IPS DF 4.7 (cell line): ENCODE measurements around the gene UNKL.

Source experiments
- DNase-seq: peaks from one replicate; pipeline ENCODE4 v3.0.0-alpha.2; 2013; ENCODE audit warnings: low spot score; ENCODE audit errors: extremely low read depth

The UNKL gene

DNA sequence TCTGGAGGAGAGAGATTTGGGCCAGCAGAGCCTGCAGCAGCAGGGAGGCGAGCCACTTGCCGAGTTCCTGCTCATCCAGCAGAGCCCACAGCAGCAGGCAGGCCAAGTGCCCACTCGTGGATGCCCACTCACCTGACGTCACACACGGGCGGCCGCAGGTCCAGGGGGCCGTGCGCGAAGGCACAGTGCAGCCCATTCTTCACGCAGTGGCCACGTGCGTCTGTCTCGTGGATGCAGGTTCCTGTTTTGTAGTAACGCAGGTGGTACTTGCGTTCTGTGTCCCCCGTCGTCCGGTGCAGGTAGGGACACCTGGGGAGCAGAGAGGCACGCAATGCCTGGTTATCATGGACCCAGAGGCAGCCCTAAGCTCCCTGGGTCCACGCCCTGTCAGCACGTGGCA, 11.5 kb downstream of the UNKL start:
- no peak for DNase-seq

GRCh38 chr16:1401758-1402154, 12.7 kb downstream of the UNKL start:
- no peak for DNase-seq

DNA sequence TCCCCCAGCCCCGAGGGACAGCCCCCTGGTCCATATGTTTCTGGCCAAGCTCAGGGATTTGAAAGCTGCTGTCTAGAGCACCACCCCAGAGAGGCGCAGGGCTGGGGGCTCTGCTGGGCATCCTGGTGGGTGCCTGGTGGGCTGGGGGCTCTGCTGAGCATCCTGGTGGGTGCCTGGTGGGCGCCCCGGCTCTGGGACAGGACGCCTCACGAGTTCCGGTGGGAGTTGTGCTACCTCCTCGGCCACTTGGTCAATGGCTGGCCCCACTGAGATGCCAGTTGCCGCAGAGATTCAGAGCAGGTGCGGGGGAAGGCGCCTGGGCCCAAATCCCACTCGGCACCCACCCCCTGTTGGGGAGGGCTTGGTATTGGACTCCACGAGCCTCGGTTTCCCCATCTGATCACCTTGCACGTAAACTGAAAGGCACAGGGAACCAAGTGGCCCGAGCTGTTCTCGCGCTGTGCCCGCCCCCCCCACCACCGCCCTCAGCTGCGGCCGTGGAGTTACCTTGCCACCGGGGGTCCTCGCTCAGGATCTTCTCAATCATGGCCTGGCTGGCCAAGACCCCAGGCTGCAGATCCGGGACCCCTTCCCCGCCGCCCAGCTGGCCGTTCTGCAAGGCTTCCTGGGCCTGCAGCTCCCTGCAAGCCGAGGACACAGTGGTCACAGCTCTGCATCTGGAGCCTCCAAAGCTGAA, 13.3 kb downstream of the UNKL start:
- no peak for DNase-seq

- DNase-seq, result no peak
These were observed 15.5 kb downstream of the UNKL start for GRCh38 chr16:1398826-1399581.

GRCh38 chr16:1398351-1398750, 16.2 kb downstream of the UNKL start:
- DNase-seq, result no peak

- no peak for DNase-seq
These were observed 16.7 kb downstream of the UNKL start for GRCh38 chr16:1397779-1398178.

- DNase-seq, result no peak
These were observed 19.0 kb downstream of the UNKL start for GRCh38 chr16:1395444-1396031.

DNA sequence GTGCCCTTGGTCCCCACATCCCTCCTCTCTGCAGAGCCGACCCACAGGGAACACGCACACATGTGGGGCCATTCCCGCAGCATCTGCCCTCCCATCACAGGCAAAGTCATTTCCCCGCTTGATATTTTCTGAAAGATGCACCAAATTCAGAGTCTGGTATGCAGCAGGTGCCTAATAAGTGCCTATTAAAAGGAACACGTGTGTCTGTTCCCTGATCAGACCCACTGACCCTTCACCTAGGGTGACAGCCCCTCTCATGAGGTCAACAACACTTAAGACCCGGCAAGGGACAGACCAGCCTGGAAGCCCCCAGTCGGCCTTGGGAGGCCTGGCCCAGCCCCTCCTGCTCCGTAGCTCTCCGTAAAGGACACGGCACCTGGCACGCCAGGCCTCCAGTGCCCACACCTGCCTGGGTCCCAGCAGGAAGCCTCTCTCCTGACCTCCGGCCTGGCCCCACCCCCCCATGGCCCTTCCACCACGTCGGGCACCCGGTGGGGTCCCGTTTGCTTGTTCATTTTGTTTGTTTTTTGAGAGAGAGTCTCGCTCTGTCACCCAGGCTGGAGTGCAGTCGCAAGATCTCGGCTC, 20.0 kb downstream of the UNKL start:
- DNase-seq, result no peak

DNA sequence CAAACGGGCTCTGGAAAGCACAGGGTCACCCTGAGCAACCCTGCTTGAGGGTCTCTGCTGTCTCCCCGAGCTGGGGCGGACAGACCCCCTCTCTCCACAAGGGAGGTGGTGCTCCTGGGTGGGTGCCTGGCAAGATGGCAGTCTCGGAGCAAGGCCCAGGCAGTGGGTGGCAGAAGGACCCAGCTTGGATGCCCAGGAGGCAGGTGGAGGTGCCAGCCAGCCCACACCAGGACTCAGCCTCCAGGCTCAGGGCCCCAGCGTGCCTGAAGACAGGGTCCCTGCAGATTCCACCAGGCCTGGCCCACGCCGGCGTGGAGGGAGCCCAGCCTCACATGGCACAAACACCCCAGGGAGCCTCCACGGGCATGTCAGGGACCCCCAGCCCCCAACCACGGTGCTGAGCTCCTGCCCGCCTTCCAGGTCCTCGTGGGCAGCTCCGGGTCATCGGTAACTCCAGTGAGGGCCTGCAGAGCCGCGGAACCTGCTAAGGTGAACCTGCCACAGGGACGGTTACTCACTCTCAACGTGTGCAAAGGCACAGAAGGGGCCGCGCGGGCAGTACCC, 20.8 kb downstream of the UNKL start:
- no peak for DNase-seq

GRCh38 chr16:1392826-1393225, 21.7 kb downstream of the UNKL start:
- DNase-seq, result no peak

- no peak for DNase-seq
These were observed 24.2 kb downstream of the UNKL start for GRCh38 chr16:1390239-1390779.

DNA sequence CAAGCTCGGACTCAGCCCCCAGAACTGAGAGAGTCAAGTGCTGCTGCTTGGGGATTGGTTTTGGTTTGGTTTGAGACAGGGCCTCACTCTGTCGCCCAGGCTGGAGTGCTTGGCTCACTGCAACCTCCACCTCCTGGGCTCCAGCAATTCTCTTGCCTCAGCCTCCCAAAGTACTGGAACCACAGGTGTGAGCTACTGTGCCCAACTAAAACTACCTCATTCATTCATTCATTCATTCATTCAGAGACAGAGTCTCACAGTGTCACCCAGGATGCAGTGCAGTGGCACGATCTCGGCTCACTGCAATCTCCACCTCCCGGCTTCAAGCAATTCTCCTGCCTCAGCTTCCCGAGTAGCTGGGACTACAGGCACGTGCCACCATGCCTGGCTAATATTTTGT, 24.7 kb downstream of the UNKL start:
- no peak for DNase-seq

- DNase-seq, result no peak
These were observed 27.2 kb downstream of the UNKL start for GRCh38 chr16:1387331-1387730.

DNA sequence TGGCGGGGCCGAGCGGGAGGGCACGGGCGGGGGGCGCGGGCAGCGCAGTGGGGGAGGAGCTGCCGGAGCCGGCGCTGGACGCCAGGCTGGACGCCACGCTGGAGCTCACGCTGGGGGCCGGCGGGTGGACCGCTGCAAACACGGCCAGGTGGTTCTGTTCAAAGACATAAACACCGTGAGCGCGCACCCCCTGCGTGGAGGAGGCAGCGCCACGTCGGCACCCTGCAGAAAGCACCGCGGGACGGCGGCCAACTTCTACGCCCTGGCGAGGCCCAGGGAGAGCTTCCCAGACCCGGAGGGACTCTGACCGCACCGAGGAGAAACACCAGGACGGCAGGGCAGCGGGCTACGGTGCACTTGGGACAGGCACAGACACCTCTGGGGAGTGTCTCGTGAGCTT, 29.3 kb downstream of the UNKL start:
- DNase-seq, result no peak

DNA sequence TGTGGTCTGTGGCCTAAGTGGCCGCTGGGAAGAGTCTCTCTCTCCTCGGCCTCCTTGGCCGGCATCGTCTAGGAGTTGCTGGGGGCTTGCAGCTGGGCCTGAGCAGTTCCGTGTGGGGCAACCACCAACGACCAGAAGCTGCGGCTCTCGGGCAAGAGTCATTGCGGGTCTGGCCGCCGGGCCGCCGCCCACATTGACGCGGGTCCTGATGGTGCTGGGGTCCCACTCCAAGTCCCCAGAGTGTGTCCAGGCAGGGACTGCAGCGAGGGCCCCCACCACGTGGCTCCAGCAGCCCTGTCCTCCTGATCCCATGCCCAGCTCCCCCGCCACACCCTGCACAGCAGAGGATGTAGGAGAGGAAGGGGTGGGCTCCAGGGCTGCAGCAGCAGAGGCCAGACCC, 30.9 kb downstream of the UNKL start:
- DNase-seq, result no peak

DNA sequence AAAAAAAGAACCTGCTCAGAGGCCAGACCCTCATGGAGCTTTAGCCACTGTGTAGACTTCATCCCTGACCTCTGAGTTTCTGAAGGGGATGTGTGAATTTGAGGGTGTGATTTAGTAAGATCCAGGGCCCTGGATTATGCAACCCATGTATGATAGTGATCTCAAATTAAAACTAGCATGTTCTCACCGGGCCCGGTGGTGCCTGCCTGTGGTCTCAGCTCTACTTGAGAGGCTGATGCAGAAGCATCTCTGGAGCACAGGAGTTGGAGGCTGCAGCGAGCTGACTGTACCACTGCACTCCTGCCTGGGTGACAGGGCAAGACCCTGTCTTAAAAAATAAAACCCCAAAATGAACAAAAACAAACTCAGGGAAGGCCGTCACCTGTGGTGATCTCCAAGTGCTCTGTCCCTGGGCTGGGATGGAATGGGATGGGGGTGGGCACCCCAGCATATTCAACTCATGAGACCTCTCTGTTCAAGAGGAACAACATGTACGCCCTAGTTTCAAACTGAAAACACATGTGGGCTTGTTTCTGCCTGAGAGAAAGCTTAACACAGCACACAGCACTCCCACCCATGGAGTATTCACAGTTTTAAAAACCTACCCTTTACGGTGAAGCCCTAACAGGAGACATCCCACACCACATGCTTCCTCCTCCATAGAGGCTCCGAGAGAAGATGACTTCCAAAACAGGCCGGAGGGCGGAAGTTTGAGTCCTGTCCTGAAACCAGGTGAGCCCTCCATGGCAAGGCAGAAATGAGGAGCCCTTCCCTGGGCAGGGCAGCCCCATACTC, 32.7 kb downstream of the UNKL start:
- no peak for DNase-seq

DNA sequence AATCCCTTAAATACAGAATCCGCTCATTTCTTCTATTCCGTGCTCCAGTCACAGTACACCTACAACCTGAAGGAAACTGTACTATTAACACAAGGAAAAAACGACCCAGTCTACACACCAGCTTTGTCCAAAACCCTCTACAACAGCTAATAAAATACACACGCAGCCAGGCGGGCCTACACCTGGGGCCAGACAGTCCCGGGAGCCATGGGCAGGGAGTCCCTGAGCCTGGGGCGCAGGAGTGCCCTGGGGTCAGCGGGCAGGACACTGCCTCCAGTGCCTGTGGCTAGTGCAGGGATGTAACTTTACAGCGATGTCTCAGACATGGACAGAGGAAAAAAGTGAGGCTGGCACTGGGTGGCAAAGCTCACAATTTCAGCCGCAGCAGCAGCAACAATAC, 34.3 kb downstream of the UNKL start:
- no peak for DNase-seq

DNA sequence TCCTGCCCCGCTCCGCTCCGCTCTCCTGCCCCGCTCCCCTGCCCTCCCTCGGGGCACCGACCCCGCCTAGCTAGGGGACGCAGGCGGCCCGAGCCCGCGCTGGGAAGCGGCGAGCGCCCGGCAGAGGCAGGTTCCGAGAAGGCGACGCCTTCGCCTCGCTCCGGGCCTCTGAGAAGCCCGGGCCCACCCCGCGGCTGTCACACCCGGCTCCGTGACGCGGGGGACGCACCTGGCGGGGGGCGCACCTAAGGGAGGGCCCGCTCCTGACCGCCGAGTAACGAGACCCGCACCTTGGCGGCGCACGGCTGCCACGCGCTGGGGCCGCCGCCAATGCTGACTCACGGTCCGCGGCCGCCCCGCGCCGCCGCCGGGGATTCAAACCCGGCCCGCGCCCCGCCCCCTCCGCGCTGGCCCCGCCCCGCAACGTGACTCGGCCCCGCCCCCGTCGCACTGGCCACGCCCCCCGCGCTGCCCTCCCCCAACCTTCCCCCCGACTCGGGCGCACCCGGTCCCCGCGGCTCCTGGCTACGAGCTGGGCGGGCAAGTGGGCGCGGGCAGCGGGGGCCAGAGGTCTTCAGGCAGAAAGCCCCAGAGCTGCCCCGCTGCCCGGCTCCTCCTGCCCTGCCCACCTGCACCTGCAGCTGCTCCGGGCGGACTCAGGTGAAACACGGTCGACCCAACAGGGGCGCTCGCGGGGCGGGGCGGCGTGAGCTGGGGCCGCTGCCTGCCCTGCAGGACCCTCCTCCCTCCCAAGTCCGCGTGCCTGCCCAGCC, 35.0 kb downstream of the UNKL start:
- DNase-seq, result no peak

DNA sequence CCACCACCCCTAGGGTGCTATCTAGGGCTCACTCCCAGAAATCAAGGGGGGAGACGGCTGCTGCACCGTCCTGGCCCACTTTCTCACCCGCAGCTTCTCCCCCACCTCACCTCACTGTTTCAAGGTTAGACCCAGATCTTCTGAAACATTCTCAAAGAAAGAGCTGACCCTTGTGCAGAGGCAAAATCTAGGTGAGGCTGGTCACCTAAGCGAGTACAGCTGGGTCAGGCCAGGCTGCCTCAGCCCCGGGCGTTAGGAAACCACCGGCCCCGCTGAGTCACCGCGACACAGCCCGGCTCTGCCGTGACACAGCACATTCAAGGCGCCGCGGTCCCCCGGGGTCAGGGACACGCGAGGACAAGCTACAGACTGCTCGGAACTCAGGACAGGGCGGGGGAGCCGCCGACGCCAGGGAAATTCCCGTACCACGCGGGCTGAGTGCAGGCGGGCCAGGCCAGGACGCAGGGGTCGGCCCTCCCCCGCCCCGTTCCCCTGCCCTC, 35.6 kb downstream of the UNKL start:
- no peak for DNase-seq
